HG03469 (cell line): Measurements from ENCODE around the gene CALHM4.

ENCODE experiments used
- ATAC-seq: cut with Tn5 transposase; IDR thresholded peaks from one replicate; pipeline ENCODE4 v1.9.1; 2021; ENCODE audit warnings: mild to moderate bottlenecking, moderate library complexity, moderate number of reproducible peaks; ENCODE audit not compliant: unreplicated experiment

CALHM4 gene

GRCh38 chr6:116536216-116536621 lies 17.3 kb upstream of the CALHM4 start:
- peak; percentile 46 for ATAC-seq

GRCh38 chr6:116542426-116542825 lies 11.1 kb upstream of the CALHM4 start:
- ATAC-seq = no peak

- ATAC-seq = no peak
Observed at GRCh38 chr6:116543149-116543548, 10.4 kb upstream of the CALHM4 start.

- no peak for ATAC-seq
Observed at GRCh38 chr6:116545651-116546050, 7.9 kb upstream of the CALHM4 start, which contains the start of gene TRAPPC3L. Gene TRAPPC3L, minus strand, starts transcription at chr6:116545684. Its CDS starts 170 bp downstream, at chr6:116545514.

GRCh38 chr6:116547358-116547757 lies 6.2 kb upstream of the CALHM4 start:
- ATAC-seq = no peak

GRCh38 chr6:116550796-116551195 lies 2.8 kb upstream of the CALHM4 start:
- ATAC-seq = no peak

- ATAC-seq = no peak
Observed at GRCh38 chr6:116556065-116556464, 2.5 kb downstream of the CALHM4 start.

- no peak for ATAC-seq
Observed at GRCh38 chr6:116556814-116557415, 3.4 kb downstream of the CALHM4 start.

- ATAC-seq = no peak
Observed at GRCh38 chr6:116557893-116558292, 4.3 kb downstream of the CALHM4 start.

- no peak for ATAC-seq
Observed at GRCh38 chr6:116560130-116560529, 6.6 kb downstream of the CALHM4 start.

GRCh38 chr6:116561377-116562018 lies 7.9 kb downstream of the CALHM4 start:
- peak; percentile 68 for ATAC-seq

- ATAC-seq = no peak
Observed at GRCh38 chr6:116562019-116562403, 8.5 kb downstream of the CALHM4 start.

GRCh38 chr6:116562614-116563013 lies 9.1 kb downstream of the CALHM4 start:
- no peak for ATAC-seq

GRCh38 chr6:116563830-116564229 lies 10.3 kb downstream of the CALHM4 start:
- no peak for ATAC-seq

- no peak for ATAC-seq
Observed at GRCh38 chr6:116564311-116564710, 10.8 kb downstream of the CALHM4 start.

- no peak for ATAC-seq
Observed at GRCh38 chr6:116564921-116565872, 11.6 kb downstream of the CALHM4 start.

- no peak for ATAC-seq
Observed at GRCh38 chr6:116568111-116568510, 14.6 kb downstream of the CALHM4 start.

GRCh38 chr6:116568821-116569755 lies 15.5 kb downstream of the CALHM4 start:
- ATAC-seq = no peak

- ATAC-seq = peak; percentile 88
Observed at GRCh38 chr6:116570856-116571682, 17.5 kb downstream of the CALHM4 start, which contains the start of gene RWDD1. Gene RWDD1, plus strand, starts transcription at chr6:116571504. Its CDS starts 79 bp downstream, at chr6:116571583.

- ATAC-seq = no peak
Observed at GRCh38 chr6:116571683-116572000, 18.1 kb downstream of the CALHM4 start.
